ENCODE measurements around the gene ANO9. TPM values are rescaled to one million over a fixed set of nuclear protein-coding genes. Genes with fewer than 3 reads are reported as not detected.

ANO9 gene
- total RNA-seq, 1 experiment from 2014 or later, result 85.5 TPM

DNA sequence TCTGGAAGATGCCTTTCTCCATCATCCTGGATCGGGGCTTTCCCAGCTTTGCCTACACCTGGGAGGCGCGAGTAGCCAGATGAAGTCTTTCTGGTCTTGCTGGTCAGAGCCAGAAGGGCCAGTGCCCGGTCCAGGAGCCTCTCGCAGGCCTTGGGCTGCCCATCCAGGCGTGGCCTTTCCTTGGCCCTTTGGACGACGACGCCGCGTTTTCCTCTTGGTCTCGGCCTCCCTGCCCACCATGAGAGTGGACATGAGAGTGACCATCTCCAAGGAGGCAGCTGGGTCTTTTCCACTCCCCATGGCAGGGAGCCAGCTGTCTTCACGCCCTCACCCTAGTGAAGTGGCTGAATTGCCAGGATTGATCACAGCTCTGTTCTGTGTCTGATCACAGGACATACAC is 11.8 kb upstream of the ANO9 start:
- ChIA-PET POLR2A (interaction anchor here (0.5 kb wide), 1 partner anchor 152 kb away, joined by 3 read pairs; no protein-coding TSS in a partner anchor), CTCF (no interaction called here)
- no peak for DNase-seq
- H3K27me3 ChIP-seq (replicated peaks; ENCODE audit: control insufficient read depth, insufficient read depth, low read length), result no peaks in the 10 kb centered on the region
- no peak overlapping the region for H3K4me3 ChIP-seq (ENCODE audit: low read depth, low read length)
- intact Hi-C loops (cut with micrococcal nuclease; ENCODE audit: unreplicated experiment), result loop anchor here (5.0 kb wide), 1 partner anchor 54 kb away; the partner anchor contains the start of gene RNH1
- Mint-ChIP-seq H3K27ac (ENCODE audit: unreplicated experiment) (no peak overlapping the region), H3K36me3 (ENCODE audit: insufficient read depth, unreplicated experiment) (peaks cover 27% of the 10 kb centered on the region), H3K4me3 (ENCODE audit: unreplicated experiment) (no peak overlapping the region), H3K9me3 (ENCODE audit: unreplicated experiment) (no peaks in the 10 kb centered on the region), H3K4me1 (ENCODE audit: low read depth, unreplicated experiment) (peaks cover 14% of the 10 kb centered on the region), H3K27me3 (ENCODE audit: insufficient read depth, unreplicated experiment) (no peaks in the 10 kb centered on the region)
- no TSS peak for BruUV-seq (replicated peaks)
- no peaks in the 10 kb centered on the region for H3K9me3 ChIP-seq
- TF ChIP-seq, protein P1, sequence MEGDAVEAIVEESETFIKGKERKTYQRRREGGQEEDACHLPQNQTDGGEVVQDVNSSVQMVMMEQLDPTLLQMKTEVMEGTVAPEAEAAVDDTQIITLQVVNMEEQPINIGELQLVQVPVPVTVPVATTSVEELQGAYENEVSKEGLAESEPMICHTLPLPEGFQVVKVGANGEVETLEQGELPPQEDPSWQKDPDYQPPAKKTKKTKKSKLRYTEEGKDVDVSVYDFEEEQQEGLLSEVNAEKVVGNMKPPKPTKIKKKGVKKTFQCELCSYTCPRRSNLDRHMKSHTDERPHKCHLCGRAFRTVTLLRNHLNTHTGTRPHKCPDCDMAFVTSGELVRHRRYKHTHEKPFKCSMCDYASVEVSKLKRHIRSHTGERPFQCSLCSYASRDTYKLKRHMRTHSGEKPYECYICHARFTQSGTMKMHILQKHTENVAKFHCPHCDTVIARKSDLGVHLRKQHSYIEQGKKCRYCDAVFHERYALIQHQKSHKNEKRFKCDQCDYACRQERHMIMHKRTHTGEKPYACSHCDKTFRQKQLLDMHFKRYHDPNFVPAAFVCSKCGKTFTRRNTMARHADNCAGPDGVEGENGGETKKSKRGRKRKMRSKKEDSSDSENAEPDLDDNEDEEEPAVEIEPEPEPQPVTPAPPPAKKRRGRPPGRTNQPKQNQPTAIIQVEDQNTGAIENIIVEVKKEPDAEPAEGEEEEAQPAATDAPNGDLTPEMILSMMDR (IDR thresholded peaks at IDR 0.05; ENCODE audit: insufficient read depth in 1 of 2, low read depth in 1 of 2, low read length in 1 of 2, severe bottlenecking in 1 of 2, unreplicated experiment in 1 of 2), result no peak
- H3K36me3 ChIP-seq (ENCODE audit: control insufficient read depth, insufficient read depth, low read length), result no peaks in the 10 kb centered on the region
- H3K4me1 ChIP-seq, result peaks cover 11% of the 10 kb centered on the region

DNA sequence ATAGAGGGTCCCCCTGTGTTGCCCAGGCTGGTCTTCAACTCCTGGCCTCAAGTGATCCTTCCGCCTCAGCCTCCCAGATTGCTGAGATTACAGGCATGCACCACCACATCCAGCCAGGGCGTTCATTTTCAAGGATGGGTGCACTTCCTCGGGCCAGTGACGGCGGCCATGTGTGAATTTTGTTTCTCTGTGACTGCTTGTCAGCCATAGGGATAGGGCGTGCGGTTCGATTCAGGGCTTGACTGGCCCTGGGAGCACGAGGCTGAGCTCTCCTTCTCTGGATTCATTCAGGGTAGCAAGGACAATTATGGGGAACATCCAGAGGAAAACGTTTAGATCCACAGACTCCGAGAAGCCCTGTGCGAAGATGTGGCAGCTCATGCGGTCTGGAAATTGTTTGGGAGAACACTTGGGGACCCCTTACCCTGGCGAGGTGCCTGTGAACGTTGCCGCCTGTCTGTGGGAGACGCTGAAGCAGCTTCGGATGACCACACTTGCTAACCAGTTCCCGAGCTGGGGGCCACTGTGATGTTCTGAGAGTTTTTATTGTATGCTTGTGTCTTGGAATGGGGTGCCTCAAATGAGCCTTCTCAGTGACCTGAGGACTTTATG is 11.2 kb upstream of the ANO9 start:
- BruUV-seq (replicated peaks), result no TSS peak
- Histone ChIP-seq H3K27me3 (replicated peaks; ENCODE audit: control insufficient read depth, insufficient read depth, low read length) (no peaks in the 10 kb centered on the region), H3K4me1 (peaks cover 11% of the 10 kb centered on the region), H3K4me3 (ENCODE audit: low read depth, low read length) (no peak overlapping the region), H3K9me3 (no peaks in the 10 kb centered on the region), H3K36me3 (ENCODE audit: control insufficient read depth, insufficient read depth, low read length) (no peaks in the 10 kb centered on the region)
- no peak for DNase-seq
- Mint-ChIP-seq H3K36me3 (ENCODE audit: insufficient read depth, unreplicated experiment) (peaks cover 32% of the 10 kb centered on the region), H3K4me3 (ENCODE audit: unreplicated experiment) (peak overlapping the region; percentile 7), H3K9me3 (ENCODE audit: unreplicated experiment) (no peaks in the 10 kb centered on the region), H3K27me3 (ENCODE audit: insufficient read depth, unreplicated experiment) (no peaks in the 10 kb centered on the region), H3K4me1 (ENCODE audit: low read depth, unreplicated experiment) (peaks cover 14% of the 10 kb centered on the region), H3K27ac (ENCODE audit: unreplicated experiment) (no peak overlapping the region)
- intact Hi-C loops (cut with micrococcal nuclease; ENCODE audit: unreplicated experiment), result loop anchor here (5.0 kb wide), 1 partner anchor 54 kb away; the partner anchor contains the start of gene RNH1
- ChIA-PET POLR2A (interaction anchor here (0.5 kb wide), 1 partner anchor 151 kb away, joined by 3 read pairs; no protein-coding TSS in a partner anchor), CTCF (no interaction called here)
- TF ChIP-seq, protein P1 (IDR thresholded peaks at IDR 0.05; ENCODE audit: insufficient read depth in 1 of 2, low read depth in 1 of 2, low read length in 1 of 2, severe bottlenecking in 1 of 2, unreplicated experiment in 1 of 2), result no peak

DNA sequence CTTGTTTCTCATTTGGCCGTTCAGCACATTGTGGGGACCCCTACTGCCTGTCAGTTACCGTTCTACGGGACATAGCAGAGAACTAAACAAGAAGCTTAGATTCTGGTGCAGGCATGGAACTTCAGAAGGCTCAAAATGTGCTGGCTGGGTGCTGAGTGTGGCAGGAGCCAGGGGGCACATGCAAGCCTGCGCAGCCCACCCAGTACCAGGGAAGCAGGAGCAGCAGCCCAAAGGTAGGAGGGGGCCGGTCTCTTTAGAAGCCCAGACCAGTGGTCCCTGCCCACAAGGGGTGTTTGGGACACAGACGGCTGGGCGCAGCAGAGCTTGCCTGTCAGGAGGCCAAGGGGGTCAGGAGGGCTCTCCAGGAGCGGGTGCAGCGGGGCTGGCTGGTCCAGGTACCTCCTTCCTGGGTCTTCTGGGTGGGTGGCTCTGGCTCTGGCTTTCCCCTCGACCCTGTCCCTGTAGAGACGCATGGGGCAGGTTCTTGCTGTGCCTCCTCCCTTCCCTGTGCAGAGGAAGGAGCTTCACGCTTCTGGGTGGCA is 10.5 kb upstream of the ANO9 start:
- POLR2A ChIA-PET, result no interaction called here
- no peak overlapping the region for H3K4me3 ChIP-seq (ENCODE audit: low read depth, low read length)
- Mint-ChIP-seq H3K36me3 (ENCODE audit: insufficient read depth, unreplicated experiment) (peaks cover 28% of the 10 kb centered on the region), H3K9me3 (ENCODE audit: unreplicated experiment) (no peaks in the 10 kb centered on the region), H3K4me3 (ENCODE audit: unreplicated experiment) (peak overlapping the region; percentile 7), H3K4me1 (ENCODE audit: low read depth, unreplicated experiment) (peaks cover 10% of the 10 kb centered on the region), H3K27me3 (ENCODE audit: insufficient read depth, unreplicated experiment) (no peaks in the 10 kb centered on the region), H3K27ac (ENCODE audit: unreplicated experiment) (no peak overlapping the region)
- no peak for DNase-seq
- H3K36me3 ChIP-seq (ENCODE audit: control insufficient read depth, insufficient read depth, low read length), result no peaks in the 10 kb centered on the region
- H3K4me1 ChIP-seq, result peaks cover 15% of the 10 kb centered on the region
- CTCF ChIA-PET, result no interaction called here
- no peaks in the 10 kb centered on the region for H3K27me3 ChIP-seq (replicated peaks; ENCODE audit: control insufficient read depth, insufficient read depth, low read length)
- TF ChIP-seq, protein P1 (IDR thresholded peaks at IDR 0.05; ENCODE audit: insufficient read depth in 1 of 2, low read depth in 1 of 2, low read length in 1 of 2, severe bottlenecking in 1 of 2, unreplicated experiment in 1 of 2), result no peak
- intact Hi-C loops (cut with micrococcal nuclease; ENCODE audit: unreplicated experiment), result loop anchor here (5.0 kb wide), 1 partner anchor 55 kb away; the partner anchor contains the start of gene RNH1
- no TSS peak for BruUV-seq (replicated peaks)
- no peaks in the 10 kb centered on the region for H3K9me3 ChIP-seq
